ENCODE data around the gene PTPN1. TPM values are rescaled to one million over a fixed set of nuclear protein-coding genes. Genes with fewer than 3 reads are reported as not detected.

Gene PTPN1
- total RNA-seq, 2 experiments from 2014 or later = 82.3 to 82.8 TPM

DNA sequence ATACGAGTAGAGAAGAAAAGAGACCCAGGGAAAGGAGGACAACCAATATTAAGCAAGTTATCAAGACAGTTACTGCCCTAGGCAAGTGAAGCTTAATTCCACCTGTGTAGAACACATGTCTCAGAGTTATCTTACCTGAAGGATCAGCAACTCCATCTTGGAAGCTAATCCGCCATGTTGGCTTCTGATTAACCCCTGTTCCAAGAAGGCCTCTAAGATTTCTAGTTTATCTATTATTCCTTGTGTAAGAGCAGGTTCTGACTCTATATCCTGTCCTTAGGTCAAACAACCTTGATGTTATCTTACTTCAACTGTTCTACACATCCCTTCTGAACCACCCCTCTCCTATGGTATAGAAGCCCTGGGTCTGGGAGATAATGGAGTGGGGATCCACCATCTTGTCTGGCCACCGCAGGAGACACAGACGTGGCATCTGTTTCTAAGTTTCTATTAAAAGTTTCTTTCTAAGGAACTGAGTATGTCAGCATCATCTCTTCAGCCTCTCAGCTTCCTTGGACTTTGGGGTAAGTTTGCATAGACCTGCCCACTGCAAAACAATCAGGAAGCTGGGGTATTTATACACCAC lies 27.7 kb upstream of the PTPN1 start:
- TF ChIP-seq, protein P1, sequence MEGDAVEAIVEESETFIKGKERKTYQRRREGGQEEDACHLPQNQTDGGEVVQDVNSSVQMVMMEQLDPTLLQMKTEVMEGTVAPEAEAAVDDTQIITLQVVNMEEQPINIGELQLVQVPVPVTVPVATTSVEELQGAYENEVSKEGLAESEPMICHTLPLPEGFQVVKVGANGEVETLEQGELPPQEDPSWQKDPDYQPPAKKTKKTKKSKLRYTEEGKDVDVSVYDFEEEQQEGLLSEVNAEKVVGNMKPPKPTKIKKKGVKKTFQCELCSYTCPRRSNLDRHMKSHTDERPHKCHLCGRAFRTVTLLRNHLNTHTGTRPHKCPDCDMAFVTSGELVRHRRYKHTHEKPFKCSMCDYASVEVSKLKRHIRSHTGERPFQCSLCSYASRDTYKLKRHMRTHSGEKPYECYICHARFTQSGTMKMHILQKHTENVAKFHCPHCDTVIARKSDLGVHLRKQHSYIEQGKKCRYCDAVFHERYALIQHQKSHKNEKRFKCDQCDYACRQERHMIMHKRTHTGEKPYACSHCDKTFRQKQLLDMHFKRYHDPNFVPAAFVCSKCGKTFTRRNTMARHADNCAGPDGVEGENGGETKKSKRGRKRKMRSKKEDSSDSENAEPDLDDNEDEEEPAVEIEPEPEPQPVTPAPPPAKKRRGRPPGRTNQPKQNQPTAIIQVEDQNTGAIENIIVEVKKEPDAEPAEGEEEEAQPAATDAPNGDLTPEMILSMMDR (IDR thresholded peaks at IDR 0.05) = no peak
- Mint-ChIP-seq H3K4me1 (ENCODE audit: low read depth) (peaks cover 32% of the 10 kb centered on the region), H3K36me3 (ENCODE audit: low read depth) (peaks cover 5% of the 10 kb centered on the region), H3K9me3 (no peaks in the 10 kb centered on the region), H3K27ac (peak overlapping the region; percentile 89), H3K27me3 (no peaks in the 10 kb centered on the region), H3K4me3 (peak overlapping the region; percentile 91)
- Histone ChIP-seq H3K4me1 (ENCODE audit: insufficient read depth, low read length) (peaks cover 23% of the 10 kb centered on the region), H3K27me3 (ENCODE audit: control insufficient read depth in 1 of 2, insufficient read depth in 2 of 2, low read length in 2 of 2) (no peaks in the 10 kb centered on the region), H3K4me3 (ENCODE audit: low read length) (no peak overlapping the region), H3K9me3 (ENCODE audit: control insufficient read depth in 1 of 2, insufficient read depth in 1 of 2, low read length in 2 of 2) (no peaks in the 10 kb centered on the region), H3K27ac (ENCODE audit: low read depth in 1 of 2, low read length in 2 of 2) (no peak overlapping the region), H3K36me3 (ENCODE audit: insufficient read depth, low read length) (no peaks in the 10 kb centered on the region)
- intact Hi-C loops (cut with DNase I, micrococcal nuclease) = loop anchor here (2.0 to 5.0 kb wide), 2 partner anchors 26 to 35 kb away; no protein-coding TSS in a partner anchor
- no peak for ATAC-seq (ENCODE audit: poor library complexity)
- ChIA-PET CTCF (interaction anchor here (0.9 to 1.8 kb wide), 4 partner anchors 18 to 106 kb away, joined by 3 to 5 read pairs (median 4); no protein-coding TSS in a partner anchor), POLR2A (interaction anchor here (1.3 to 2.6 kb wide), 6 partner anchors 29 to 291 kb away, joined by 3 to 33 read pairs (median 6); partner anchors contain the start of genes CEBPB and PTPN1)
- no peak for DNase-seq

DNA sequence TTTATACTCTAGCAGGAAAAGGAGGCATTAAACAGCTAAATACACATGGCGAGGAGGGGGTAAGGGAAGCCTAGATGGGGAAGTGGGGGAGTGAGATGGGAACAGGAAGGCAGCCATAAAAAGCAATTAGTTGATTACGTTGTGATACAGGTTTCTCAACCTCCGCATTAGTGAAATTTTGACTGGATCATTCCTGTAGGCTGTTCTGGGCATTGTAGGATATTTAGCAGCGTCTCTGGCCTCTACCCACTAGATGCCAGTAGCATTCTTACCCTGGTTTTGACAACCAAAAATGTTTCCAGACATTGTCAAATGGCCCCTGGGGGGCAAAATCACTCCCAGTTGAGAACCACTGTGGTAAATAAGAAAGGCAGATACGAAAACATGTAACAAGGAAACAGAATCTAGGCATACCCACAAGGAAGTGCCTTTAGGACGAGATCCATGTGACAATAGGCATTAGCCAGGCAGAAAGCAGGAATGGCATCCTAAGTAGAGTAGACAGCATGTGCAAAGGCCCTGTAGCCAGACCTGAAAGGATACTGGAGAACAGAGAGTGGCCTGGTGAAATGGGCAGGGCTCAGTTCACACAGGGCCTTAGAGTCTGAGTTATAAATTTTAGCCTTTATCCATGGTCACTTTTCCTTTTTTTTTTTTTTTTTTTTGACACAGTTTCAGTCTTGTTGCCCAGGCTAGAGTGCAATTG lies 25.8 kb upstream of the PTPN1 start:
- Mint-ChIP-seq H3K4me3 (peak overlapping the region; percentile 91), H3K27me3 (no peaks in the 10 kb centered on the region), H3K9me3 (no peaks in the 10 kb centered on the region), H3K36me3 (ENCODE audit: low read depth) (peaks cover 5% of the 10 kb centered on the region), H3K4me1 (ENCODE audit: low read depth) (peaks cover 25% of the 10 kb centered on the region), H3K27ac (peak overlapping the region; percentile 89)
- Histone ChIP-seq H3K36me3 (ENCODE audit: insufficient read depth, low read length) (no peaks in the 10 kb centered on the region), H3K27me3 (ENCODE audit: control insufficient read depth in 1 of 2, insufficient read depth in 2 of 2, low read length in 2 of 2) (no peaks in the 10 kb centered on the region), H3K4me1 (ENCODE audit: insufficient read depth, low read length) (peaks cover 14% of the 10 kb centered on the region), H3K27ac (ENCODE audit: low read depth in 1 of 2, low read length in 2 of 2) (peak overlapping the region in 1 of 2 donors; percentile 82), H3K9me3 (ENCODE audit: control insufficient read depth in 1 of 2, insufficient read depth in 1 of 2, low read length in 2 of 2) (no peaks in the 10 kb centered on the region), H3K4me3 (ENCODE audit: low read length) (peak overlapping the region; percentile 60)
- TF ChIP-seq, protein P1 (IDR thresholded peaks at IDR 0.05) = no peak
- DNase-seq = peak in 1 of 14 experiments; percentile 20
- intact Hi-C loops (cut with DNase I, micrococcal nuclease) = loop anchor here in 1 of 2 experiments (5.0 kb wide), 1 partner anchor 33 kb away; no protein-coding TSS in a partner anchor
- POLR2A ChIA-PET = interaction anchor here (0.6 to 2.6 kb wide), 15 partner anchors 20 to 1564 kb away, joined by 3 to 33 read pairs (median 5); partner anchors contain the start of genes CEBPB, PEDS1, PTPN1 and UBE2V1
- CTCF ChIA-PET = interaction anchor here (1.0 to 2.4 kb wide), 4 partner anchors 20 to 104 kb away, joined by 3 to 11 read pairs (median 4); no protein-coding TSS in a partner anchor
- no peak for ATAC-seq (ENCODE audit: poor library complexity)

DNA sequence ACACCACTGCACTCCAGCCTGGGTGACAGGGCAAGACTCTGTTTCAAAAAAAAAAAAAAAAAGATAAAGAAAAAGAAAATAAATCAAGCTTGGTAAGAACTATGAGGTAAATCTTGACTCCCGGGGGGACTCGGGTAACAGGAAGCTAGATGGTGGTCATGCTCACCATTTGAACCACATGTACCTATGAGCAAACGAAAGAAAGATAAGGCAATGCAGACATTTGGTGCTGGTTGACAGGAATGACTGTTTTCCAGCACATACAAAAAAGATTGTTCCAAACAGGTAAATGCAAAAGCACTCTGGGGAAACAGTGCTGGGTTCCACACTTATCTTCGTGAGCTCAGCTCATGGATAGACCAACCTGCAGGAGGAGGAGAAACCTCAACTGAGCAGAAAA lies 22.8 kb upstream of the PTPN1 start:
- H3K9me3 Mint-ChIP-seq = no peaks in the 10 kb centered on the region
- H3K27me3 Mint-ChIP-seq = no peaks in the 10 kb centered on the region
- TF ChIP-seq, protein P1 (IDR thresholded peaks at IDR 0.05) = no peak
- H3K27ac Mint-ChIP-seq = no peak overlapping the region
- DNase-seq = no peak
- no peaks in the 10 kb centered on the region for H3K9me3 ChIP-seq (ENCODE audit: control insufficient read depth in 1 of 2, insufficient read depth in 1 of 2, low read length in 2 of 2)
- H3K36me3 ChIP-seq (ENCODE audit: insufficient read depth, low read length) = no peaks in the 10 kb centered on the region
- ChIA-PET POLR2A (interaction anchor here (1.0 kb wide), 1 partner anchor 23 kb away, joined by 5 read pairs; the partner anchor contains the start of gene PTPN1), CTCF (interaction anchor here (0.6 to 0.7 kb wide), 2 partner anchors 47 to 101 kb away, joined by 3 read pairs; no protein-coding TSS in a partner anchor)
- no peaks in the 10 kb centered on the region for H3K27me3 ChIP-seq (ENCODE audit: control insufficient read depth in 1 of 2, insufficient read depth in 2 of 2, low read length in 2 of 2)
- H3K36me3 Mint-ChIP-seq (ENCODE audit: low read depth) = peaks cover 5% of the 10 kb centered on the region
- no peak for ATAC-seq (ENCODE audit: poor library complexity)
- no peak overlapping the region for H3K27ac ChIP-seq (ENCODE audit: low read depth in 1 of 2, low read length in 2 of 2)
- H3K4me1 ChIP-seq (ENCODE audit: insufficient read depth, low read length) = peaks cover 14% of the 10 kb centered on the region
- H3K4me3 ChIP-seq (ENCODE audit: low read length) = no peak overlapping the region
- H3K4me1 Mint-ChIP-seq (ENCODE audit: low read depth) = peaks cover 20% of the 10 kb centered on the region
- no peak overlapping the region for H3K4me3 Mint-ChIP-seq
- intact Hi-C loops (cut with DNase I, micrococcal nuclease) = no loop called here

Data from CD4-positive, alpha-beta T cell (primary cell).